Activated gamma-delta T cell (primary cell): ENCODE measurements around the gene CA10.

Experiments used
- DNase-seq: peaks from one replicate; lab custom pipeline; 2025; lab: John Stamatoyannopoulos, UW

CA10 gene

DNA sequence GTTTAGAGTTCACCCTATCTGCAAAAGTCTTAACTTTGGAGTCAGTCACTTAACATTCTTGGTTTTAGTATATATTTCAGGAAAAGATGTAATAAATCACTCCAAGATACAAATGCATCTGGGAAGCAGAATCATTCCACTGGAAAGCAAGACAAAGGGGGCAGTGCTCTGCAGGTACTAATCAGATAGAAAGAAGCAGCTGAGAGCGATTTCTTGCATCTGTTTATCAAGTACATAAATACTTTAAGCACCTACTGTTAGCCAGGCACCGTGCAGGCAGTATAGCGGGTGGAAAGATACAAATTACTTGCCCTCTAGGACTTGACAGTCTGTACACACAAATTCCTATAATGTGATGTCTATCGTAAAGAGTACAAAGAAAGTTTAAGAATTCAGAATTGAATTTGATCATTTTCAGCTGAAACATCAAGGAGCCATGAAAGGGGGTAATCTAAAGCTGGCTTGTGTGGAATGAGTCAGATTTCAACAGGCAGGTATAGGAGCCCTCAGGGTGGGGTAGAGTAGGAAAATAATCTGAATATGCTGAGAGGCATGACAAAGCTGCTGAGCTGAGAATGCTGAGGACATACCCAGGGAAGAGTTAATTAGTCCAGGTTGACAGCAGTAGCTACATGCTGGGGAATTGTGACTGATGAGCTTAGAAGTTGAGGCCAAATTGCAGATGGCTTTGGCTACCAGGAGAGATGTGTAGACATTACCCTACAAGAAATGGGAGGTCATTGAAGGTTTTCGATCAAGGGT, 110.2 kb downstream of the CA10 start:
- DNase-seq = no peak

DNA sequence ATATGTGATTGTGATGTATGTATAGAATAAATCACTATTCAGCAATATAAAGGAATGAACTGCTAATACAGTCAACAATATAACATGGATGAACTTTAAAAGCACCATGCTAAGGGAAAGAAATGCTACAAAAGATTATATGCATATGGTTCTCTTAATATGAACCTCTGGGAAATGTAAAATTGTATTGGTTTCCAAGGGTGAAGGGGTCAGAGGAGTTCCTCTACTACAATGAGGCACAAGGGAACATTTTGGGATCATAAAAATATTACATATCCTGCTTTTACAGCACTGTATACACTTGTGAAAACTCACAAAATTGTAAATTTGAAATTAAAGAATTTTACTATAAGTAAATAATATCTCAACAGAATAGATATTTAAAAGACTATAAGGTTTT, 111.4 kb downstream of the CA10 start:
- DNase-seq = no peak

DNA sequence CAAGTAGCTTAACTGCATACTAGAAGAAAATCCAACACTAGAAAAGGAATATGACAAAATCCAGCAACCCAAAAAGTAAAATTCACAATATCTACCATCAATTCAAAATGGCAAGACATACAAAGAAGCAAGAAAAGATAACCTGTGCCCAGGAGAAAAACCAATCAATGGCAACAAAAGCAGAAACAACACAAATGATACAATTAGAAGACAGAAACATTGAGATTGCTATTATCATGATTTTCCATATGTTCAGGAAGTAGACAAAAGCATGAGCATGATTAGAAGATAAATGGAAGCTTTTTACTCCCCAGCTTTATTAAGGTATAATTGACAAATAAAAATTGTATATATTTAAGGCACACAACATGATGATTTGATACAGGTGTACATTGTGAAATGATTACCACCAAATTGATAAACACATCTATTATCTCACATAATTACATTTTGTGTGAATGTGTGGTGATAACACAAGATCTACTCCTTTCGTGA, 117.3 kb downstream of the CA10 start:
- no peak for DNase-seq

DNA sequence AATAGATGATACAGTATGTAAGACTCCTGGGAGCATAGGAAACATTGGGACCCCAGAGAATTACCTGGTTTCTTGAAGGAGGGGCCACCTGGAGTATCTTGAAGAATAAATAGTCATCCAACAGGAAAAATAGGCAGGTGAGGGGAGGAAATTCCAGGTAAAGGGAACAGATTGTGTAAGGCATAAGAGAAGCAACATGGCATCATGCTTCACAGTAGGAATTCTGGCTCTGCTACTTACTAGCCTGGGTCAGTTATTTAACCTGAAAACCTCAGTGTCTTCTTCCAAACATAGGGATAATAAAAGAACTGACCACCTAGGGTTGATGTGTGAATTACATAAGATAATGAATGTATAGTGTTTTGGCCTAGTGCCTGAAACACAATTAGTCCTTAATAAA, 122.1 kb downstream of the CA10 start:
- DNase-seq = no peak

DNA sequence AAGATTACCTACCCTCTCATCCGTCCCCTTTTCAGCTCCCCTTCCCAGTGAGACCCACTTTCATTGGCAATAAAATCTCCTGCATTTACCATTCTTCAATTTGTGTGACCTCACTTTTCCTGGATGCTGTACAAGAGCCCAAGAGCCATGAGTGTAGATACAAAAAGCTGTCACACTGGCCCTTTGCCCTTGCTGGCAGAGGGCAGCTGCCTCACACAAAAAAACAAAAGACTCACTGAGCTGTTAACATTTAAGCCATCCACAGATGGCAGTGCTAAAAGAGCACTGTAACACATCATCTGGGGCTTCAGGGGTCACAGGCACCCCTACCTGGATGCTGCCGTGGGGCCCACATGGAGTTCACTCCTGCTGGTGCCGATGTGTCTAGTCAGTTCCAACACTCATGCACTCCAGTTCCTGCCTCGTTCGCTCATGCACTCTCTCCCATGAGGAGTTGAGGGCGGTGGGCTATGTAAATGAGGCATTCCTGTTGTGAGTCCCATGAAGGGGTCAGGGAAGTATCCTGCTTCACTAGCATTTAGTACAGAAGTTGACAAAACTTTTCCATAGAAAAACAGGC, 123.1 kb downstream of the CA10 start:
- no peak for DNase-seq

DNA sequence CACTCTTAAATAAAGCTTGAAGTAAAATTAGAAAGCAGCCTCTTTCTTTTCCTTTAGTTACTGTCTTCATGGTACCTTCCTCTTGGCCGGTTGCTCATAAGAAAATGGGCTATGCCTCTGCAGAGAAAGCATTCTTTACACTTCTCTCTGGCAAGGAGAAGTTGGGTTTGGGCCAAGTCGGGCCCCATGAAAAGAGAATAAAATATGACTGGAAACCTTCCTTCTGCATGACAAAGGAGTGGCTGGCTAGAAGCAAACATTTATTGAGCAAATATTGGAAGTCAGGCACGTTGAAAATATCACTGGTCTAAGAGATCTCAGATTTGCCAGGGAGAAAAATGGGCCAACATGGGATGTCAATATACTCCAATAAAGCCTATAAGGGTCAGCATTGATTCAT, 126.1 kb downstream of the CA10 start:
- DNase-seq = no peak

DNA sequence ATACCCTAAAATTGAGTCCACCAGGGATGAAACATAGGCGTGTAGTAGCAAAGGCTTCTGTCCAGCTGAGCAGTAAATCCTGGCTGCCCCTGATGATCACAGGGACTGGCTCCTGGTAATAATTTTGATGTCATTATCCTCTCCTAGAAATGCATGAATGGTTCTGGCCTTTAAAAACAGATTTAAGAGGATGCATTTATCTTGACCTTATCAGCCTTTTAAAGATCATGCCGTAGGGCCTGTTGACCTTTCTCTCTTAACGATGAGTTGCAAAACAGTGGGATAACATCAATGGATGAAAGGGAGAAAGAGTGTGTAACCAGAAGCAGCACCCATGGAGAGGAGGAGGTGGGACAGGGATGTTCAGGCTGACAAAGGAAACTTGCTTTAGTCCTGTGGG, 128.5 kb downstream of the CA10 start:
- DNase-seq = no peak

DNA sequence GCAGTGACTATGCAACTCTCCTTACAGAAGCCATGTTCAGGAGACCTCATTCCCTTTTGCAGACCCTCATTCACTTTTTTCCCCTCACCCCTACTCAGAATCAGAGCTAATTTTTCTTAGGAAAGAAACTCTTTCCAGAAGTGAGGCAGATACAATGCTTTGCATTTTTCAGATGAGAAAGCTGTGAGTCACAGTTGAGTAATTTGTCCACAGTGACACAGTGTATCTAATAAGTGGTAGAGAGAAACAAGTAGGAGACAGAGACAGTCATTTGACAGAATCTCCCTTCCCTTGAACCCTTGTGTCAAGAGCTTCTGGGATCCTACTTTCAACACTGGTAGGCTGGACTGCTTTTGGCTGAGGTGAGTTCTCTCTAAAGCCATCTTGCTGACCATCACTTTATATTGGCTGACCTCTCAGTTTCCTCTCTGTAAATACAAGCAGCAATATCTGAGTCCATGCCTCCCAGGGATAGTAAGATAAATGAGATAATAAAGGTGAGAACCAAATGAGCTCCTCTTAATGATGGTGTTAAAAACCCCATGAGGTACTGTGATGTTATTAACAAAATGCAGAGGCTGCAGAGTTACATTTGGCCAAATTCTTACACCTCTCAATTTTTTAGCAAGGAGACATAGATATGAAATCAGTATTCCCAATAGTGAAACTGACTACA, 130.8 kb downstream of the CA10 start:
- no peak for DNase-seq

DNA sequence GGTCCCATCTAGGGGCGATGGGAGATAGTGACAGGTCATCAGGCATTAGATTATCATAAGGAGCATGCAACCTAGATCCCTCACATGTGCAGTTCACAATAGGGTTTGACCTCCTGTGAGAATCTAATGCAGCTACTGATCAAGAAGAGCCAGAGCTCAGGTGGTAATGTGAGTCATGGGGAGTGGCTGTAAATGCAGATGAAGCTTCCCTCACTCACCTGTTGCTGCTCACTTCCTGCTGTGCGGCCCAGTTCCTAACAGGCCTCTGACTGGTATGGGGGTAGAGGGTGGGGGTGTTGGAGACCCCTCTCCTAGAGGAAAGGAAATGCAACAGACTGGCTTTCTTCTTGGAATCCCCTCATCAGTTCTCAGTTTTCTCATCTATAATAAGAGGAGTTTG, 131.4 kb downstream of the CA10 start:
- DNase-seq = no peak

DNA sequence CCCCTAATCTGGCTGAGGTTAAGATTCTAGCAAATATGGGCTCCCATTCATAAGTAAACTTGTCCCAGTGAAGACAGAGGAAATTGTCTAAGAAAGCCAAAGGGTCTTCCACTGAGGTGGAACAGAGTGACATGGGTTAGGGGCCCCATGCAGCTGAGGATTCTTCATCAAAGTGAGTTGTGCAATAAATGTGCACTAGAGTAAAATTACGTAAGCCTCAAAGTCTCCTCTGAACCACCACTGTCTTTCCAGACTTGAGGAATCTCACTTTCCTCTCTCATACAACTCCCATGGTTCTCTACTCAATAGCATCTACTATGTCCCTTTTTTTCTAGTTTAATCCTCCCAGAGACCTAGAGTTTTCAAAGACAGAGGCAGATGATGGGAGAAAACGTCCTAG, 132.4 kb downstream of the CA10 start:
- DNase-seq = no peak

DNA sequence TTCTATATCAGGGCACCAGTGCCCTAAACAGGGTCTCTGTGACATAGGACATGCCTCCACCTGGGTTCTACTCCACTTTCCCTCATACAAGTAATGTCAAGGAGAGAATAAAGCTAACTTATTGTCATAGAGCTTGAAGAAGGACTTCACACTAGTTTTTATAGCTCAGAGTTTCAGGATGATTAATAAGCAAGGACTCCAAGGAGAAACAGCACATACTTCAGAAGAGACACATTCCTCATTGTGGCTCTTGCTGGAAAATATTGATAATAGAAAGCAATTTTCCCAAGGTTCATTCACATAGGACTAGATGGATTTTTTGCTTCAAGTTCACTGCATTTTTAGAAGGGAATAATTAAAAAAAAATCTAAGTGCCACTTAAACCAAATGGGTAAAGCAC, 133.3 kb downstream of the CA10 start:
- DNase-seq = no peak

DNA sequence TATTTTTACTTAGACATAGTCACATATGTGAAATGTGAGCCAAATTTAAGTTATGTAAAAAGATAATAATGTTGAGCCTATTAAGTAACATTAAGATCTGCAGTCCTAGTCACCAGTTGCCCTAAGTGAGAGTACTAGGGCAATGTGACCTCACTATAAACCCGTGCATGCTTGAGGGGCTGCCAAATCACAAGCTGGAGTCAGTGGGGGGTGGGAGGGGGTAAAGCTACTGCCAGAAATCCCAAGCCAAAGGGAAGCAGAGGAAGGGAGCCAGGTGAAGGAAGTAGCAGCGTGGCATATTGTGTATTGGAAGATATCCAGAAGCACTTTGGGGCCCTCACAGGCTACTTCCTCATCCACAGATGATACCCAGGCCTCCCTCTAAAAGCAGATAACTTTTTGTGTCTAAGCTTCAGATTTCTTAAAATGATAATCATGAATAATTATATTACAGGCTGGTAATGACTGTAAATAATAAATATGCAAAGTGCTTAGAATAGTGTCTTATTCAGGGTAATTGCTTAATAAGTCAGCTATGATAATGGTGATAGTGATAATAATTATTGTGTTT, 134.1 kb downstream of the CA10 start:
- no peak for DNase-seq

DNA sequence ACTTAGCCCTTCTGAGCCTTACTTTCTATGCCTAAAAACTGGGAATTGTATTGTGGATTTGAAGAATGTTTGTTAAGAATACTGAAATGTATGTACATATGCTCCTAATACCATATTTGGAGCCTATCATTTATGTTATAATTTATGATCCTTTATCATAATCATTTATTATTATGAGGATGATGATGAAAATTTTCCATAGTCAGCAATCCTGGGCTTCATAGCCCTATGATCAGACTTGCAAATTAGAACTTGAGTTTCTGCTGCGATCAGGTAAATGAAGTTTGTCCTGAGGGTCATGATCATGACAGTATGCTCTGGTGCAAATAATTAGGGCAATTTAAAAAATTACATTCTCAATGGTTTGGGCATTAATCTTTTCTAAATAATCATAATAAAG, 147.4 kb downstream of the CA10 start:
- no peak for DNase-seq

DNA sequence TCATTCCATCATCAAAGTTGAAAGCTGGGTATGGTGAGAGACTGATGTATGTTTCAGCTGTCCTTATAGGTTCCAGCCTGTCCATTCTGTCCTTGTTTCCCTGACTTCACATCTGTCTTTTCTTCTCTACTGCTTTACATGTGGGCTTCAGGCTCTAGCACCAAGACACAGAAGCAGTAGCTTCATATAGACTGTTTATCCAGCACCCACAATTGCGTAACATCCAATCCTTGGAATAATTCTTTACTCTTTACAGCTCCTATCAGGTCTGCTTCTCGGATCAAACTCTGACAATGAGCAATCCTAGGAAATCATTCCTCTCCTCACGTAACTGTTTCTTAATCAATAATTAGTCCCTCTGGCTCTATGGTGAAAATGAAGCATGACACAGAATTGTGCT, 158.9 kb downstream of the CA10 start:
- no peak for DNase-seq

DNA sequence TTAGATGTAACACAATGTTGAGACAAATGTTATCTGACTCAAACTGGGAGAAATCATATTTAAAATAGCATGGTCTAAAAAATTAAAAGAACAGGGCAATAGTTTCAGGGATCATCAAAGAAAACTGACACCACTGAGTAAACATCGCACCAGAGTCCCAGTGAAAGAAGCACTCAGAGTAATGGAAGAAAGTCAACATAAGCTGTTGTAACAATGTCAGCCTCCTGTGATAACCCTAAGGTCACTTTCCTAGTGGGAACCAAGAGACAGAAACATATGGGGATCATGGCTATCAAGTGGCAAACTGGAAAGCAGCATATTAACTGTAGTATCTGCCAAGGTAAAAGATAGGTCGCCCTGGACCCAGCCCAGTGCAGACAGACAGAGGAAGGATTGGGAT, 160.8 kb downstream of the CA10 start:
- DNase-seq = no peak

DNA sequence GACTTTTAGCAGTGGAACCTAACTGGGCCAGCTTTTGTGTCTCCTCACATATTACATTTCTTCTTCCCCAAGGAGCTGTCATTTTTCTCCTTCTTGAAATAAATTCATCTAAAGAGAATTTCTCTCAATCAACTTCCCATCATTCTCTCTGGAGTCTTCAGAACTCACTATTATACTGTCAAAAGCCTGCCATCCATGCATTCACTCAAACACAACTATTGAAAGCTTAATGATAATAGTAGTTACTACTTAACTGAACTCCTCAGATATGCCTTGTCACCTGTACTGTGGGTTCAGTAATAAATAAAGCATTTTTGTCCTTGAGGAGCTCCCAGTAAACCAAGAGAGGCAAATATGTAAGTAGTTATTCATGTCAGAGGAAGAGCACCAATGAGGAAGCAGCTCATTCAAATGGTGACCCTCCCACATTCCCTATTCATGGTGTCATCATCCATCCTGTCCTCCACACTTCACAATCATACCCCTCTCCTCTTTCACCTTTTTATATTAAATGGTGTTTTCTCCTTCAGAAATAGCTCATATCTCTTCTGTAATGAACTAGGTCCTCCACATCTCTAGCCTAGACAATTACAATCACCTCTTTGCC, 162.6 kb downstream of the CA10 start:
- no peak for DNase-seq

DNA sequence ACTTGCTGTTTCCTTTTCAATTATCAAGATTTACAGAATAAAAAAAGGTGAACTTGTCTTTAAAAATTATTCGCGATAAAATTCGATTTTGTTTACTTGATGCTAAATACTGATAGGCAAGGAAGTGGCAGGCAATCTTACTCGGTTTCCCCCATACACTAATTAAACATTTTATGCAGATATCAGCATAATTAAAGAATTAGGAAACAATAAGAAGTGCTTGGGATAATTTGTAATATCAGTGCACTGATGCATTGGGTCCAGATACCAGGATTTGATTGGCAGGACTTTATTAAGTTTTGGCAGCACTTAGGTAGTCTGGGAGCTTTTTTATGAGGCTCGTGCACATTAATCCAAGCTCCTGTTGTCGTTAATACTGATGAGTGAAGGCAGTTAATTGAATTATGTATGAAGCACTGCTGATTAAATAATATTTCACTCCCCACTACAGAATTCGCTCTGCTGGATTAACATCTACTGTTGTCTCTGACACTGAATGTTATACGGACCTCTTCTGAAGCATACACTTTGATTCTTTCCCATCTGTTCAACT, 165.6 kb downstream of the CA10 start:
- no peak for DNase-seq

DNA sequence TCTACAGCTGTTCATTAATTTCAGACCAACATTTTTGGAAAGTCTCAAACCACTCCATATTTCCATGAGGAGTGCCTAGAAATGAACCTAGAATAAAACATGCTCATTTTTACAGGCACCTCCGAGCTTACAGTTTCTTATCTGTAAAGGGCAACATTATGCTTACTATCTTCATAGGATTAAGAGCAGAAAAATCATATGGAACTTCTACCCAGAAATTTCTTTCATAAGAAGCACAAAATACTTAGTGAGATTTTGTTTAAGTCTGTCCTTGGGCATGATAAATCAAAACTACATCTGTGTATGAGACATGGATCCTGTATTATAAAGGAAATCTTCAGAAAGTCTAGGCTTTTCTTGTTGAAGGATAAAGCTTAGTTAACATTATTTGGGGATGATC, 187.4 kb downstream of the CA10 start:
- no peak for DNase-seq

DNA sequence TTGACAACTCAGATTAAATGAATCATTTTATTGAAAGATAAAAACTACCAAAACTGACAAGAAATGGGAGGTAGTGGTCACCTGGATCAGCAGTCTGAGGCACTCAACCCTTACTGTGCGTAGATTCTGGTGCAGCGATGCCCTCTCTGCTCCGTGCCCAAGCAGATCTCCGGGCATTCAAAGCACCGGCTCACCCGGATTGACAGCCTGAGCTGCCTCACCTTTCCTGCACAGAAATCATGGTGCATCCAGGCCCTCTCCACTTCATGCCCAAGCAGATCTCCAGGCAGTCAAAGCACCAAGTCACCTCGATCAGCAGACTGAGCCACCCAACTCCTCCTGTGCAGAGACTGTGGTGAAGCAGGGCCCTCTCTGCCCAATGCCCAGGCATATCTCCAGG, 196.8 kb downstream of the CA10 start:
- DNase-seq = no peak

DNA sequence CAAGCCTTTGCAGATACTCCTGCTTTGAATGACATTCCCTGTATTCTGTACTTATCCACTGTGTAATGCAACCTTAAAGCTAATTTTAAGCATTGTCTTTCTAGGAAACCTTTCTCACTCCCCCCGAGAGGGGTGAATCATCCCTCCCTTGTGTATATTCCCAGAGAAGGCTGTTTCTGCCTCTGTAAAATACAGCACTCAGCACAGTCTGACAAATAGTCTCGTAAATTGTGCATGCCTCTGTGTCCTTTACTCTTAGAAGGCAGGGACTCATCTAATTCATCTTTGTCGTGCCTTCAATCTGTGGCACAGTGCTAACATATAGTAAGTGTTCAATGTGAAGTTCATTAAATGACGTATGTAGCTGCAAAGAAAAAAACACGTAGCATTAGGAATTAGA, 200.7 kb downstream of the CA10 start:
- DNase-seq = no peak

DNA sequence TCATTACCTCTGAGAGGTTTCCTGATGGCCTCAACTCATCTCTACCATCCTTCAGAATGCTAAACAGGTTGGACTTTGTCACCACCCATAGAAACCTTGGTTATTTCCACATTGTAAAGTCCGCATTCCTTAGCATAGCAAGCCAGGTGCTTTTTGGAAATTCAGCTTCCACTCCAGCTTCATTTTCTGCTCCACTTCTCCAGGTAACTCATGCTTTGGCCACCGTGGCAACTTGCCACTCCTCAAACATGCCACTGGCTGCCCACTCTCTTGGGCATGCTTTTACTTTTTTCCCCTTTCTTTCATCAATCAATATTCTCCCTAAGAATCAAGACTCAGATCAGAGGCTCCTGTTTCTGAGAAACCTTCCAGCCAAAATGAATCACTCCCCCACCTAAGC, 203.3 kb downstream of the CA10 start:
- DNase-seq = no peak

DNA sequence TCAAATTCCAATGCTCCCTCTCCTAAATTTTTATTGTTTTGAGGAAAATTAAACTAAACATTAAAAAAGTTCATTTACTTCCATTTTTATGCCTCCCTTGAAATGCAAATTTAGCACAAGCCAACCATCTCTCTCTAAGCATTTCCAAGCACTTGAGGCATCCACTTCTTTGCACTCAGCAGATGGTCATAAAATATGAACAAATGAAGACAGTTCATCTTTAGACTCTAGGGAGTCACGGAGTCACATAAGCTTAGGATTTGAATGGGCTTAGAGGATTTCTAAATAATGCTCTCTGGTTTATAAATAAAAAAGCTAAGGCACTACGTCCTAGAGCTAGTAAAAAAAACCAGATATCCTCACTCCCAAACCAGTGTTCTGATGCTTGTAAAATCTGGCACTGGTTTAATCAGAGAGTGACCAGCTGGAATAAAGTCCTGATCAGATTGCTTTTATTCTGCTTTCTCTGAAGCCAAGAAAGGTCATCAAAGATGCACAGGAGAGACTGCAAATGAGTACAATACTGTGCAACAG, 204.2 kb downstream of the CA10 start:
- DNase-seq = no peak
